ENCODE measurements around the gene SMAP2.

- no peak for TF ChIP-seq CTCF (IDR thresholded peaks at IDR 0.05)
- peak in 1 of 3 donors; percentile 20 for TF ChIP-seq POLR2A (IDR thresholded peaks at IDR 0.05)
These were observed 49.7 kb downstream of the SMAP2 start for GRCh38 chr1:40423264-40423642.

Measured in body of pancreas (tissue), 4 donors.